T-helper 22 cell (primary cell): ENCODE results near the gene C10orf90.

Experiments
- DNase-seq: peaks from one replicate; pipeline ENCODE4 v3.0.0-alpha.2; 2020; ENCODE audit warnings: low read depth

The C10orf90 gene

DNA sequence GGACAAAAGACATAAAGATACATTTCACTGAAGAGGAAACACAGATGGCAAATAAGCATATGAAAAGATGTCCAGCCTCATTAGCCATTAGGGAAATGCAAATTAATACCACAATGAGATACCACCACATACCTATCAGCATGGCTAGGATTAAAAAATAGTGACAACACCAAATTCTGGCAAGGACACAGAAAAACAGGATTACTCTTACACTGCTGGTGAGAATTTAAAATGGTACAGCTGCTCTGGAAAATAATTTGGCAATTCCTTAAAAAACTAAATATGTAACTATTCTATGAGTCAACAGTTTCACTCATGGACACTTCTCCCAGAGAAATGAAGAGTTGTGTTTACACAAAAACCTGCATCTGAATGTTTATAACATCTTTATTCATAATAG, 121.1 kb downstream of the C10orf90 start:
- no peak for DNase-seq

DNA sequence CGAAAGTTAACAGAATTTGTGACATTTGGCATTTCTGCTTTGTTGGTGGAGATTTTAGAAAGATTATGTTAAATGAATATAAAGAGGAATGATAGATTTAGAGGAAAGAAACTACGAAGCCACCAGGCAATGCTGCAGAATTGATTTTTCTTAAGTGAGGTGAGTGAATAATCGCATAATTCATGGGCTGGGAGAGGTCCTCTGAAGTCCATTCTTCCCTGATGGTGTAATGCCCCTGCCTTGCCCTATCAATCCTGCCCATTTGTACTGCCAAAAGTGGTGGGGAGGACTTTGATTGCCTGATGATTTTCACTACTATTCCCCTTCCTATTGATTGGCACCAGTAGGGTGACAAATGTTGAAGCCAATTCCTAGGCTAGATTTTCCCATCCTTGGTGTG, 125.9 kb downstream of the C10orf90 start:
- DNase-seq = no peak

GRCh38 chr10:126538439-126539135, 131.9 kb downstream of the C10orf90 start:
- DNase-seq = no peak

DNA sequence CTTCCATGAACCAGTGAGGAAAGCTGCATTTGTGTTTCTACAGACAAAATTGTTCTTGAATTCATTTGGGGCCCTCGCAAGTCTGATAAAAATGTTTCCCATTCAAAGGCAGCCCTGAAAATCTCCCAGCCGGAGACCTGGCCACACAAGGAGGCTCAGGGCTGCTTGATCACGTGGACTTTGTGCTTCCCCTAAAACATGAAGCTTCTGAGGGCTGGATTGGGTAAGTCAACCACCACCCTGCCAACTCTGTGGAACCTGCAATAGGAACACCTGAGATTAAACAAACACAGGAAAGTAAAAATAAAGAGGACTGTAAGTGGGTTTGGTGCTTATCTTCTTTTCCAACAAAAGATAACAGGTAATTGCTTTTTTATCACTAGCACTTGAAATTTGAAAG, 133.8 kb downstream of the C10orf90 start:
- no peak for DNase-seq

DNA sequence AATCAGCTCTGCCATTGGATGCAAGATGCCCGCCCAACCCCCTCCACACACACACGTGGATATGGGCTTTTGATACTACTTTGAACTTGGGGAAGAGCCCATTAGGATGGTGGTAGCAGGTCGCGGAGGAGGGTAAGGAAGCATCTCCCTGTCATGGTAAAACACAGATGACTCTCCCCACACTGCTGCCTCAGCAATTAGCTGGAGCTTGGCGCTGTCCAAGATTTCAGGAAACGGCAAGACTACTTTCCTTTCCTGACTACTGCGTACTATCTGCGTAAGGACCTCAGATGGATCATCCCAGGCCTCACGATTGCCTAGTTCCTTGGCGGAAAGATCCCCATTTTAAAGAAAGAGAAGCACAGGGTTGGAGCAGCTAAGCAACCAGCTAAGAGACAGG, 134.3 kb downstream of the C10orf90 start:
- DNase-seq = no peak

GRCh38 chr10:126533644-126534043, 136.8 kb downstream of the C10orf90 start:
- no peak for DNase-seq

- DNase-seq = no peak
These were observed 142.1 kb downstream of the C10orf90 start for GRCh38 chr10:126528315-126528835.

DNA sequence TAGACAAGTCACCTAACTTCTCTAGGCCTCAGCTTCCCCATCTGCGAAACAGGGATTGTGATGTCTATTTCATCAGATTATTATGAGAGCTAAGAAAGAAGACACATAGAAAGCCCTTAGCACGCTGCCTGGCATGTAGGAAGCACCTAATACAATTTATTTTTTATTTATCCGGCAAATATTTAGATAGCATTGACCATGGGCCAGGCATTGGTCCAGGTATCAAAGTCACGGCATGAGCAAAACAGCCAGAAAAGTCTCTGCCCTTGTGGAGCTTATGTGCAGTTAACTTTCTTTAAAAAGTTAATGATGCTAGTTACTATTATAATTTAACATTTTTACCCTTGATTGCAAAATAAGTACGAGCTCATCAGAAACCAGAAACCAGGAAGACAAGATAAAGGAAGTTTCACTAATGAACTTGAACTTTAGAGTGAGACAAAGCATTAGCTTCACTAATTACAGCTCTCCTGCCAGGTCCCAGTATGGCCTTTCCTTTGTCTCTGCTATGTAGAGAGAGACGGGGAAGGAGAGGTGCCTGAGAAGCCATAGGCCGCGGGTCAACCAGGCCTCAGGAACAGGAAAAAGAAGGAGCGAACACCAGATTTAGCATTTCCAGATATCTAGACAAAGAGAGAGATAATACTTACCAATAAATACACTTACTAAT, 142.7 kb downstream of the C10orf90 start:
- no peak for DNase-seq

DNA sequence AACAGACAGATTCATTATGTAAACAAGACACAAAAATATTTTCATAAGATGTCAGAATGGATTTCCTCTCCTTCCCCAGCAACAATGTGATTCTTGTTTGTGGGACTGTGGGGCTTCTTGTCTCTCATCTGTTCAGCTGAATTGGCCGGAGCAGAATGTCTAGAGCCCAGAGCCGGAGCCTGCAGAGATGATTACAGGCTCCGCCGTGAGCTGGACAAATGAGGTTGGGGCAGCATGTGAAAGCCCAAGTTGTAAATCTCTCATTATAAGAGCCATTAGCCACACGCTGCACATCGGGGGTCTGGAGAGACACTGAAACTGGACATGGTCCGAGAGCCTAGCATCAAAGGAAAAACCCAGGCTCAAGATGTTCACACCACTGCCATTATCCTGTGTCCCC, 145.2 kb downstream of the C10orf90 start:
- DNase-seq = no peak

- no peak for DNase-seq
These were observed 146.0 kb downstream of the C10orf90 start for GRCh38 chr10:126524526-126524925.

DNA sequence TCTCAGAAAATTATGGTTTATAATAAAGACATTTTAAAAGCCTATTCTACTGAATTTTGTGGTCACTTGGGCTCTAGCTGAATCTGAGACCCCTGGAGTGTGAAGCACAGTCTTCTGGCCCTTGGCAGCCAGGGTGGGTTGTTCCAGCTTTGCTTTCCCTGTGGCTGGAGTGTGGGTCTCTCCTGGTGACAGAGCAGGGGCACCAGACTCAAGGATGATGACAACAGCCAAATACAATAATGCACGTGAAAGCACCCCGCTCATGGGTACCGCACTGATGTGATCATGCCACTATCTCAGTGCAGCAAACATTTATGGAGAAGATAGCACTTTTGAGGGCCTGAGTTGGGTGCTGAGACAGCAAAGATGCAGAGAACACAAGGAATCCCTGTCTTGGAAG, 147.4 kb downstream of the C10orf90 start:
- DNase-seq = no peak

DNA sequence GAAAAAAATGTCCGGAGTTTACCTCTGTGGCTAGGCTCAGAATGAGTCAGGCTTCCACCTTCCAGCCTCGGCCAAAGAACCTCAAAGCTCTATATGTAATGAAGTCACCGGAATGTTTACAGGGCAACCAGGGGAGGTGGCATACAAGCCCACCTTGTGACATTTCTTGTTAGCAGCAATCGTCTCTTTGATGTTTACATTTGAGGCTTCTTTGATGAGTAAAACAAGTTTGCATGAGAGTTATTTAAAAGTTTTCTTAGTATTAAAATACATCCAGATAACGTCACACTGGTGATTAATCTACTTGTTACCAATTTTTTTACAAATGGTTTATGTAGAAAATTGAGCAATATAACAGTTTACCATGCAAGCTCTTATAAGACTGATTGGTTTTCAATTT, 149.1 kb downstream of the C10orf90 start:
- no peak for DNase-seq

- no peak for DNase-seq
These were observed 149.7 kb downstream of the C10orf90 start for GRCh38 chr10:126520751-126521317.

- no peak for DNase-seq
These were observed 150.5 kb downstream of the C10orf90 start for GRCh38 chr10:126519992-126520391.

DNA sequence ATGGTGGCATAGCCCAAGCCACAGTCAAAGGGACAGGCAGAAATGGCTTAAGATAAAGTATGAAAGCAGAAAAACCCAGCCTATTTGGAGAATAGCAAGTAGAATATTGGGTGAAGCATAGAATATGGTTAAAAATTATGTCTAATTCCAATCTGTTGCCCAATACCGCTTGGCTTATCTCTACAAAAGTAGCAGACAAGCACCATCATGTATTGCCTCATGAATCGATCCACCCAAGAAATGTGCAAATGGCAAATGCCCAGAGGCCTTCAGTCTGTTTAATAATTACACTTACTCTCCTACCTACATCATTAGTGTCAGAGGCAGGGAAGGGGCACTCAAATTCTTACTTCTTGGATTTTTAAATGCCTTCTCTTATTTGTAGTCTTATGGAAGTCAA, 151.3 kb downstream of the C10orf90 start:
- DNase-seq = no peak

DNA sequence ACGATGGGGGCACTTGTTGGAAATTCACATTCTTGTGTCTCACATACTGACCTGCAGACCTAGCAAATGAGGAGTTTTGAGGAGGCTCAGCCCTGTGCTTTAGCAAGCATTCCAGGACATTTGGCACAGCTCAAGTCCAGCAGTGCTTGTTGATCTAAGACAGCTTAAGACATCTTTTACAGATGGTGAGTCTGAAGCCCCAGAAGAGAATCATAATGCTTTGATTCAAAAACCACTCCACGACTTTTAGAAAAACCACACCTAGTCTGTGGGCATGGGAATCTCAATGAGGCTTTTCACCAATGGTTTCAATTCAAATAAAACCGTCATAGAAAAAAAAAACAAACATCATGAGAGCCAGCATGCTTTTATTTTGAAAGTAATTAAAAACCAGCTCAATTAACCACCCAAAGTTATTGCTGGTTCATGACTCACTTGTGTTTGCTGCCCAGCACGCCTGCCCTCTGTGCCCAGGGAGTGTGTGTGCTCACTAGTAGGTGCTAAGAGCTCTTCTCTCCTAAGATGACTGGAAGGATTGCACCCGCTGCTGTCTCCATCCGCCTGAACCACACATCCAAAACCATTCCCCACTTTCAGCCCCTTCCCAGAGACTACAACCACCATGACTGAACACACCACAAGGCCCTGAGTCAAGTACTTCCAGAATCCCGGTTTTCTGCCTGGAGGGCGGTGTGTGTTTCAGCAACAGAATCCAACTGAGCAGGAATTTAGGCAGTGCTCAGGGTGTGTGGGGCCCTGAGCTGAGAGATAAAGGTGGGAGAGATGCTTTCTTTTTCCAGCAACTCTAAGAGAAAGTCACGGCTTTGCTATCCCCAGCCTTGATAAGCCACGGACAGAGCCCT, 152.0 kb downstream of the C10orf90 start:
- no peak for DNase-seq

- DNase-seq = no peak
These were observed 154.0 kb downstream of the C10orf90 start for GRCh38 chr10:126516515-126516914.

GRCh38 chr10:126511917-126512479, 158.5 kb downstream of the C10orf90 start:
- DNase-seq = no peak

DNA sequence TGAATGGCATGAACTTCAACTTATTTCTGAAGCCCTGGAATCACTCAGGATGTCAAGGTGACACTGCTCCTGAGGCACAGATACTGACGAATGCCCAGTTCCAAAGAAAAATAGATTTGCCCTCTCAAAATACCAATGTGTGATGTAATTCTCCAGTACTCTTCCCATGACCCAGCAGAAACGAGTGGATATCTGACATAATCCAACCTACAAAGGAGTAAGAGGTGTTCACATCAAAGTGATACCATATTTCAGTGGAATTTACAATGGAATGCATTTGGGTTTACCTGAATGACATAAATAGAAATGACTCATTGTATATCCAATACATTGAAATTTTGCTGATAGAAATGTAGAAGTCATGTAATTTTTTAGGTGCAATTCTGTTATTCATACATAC, 161.3 kb downstream of the C10orf90 start:
- no peak for DNase-seq

DNA sequence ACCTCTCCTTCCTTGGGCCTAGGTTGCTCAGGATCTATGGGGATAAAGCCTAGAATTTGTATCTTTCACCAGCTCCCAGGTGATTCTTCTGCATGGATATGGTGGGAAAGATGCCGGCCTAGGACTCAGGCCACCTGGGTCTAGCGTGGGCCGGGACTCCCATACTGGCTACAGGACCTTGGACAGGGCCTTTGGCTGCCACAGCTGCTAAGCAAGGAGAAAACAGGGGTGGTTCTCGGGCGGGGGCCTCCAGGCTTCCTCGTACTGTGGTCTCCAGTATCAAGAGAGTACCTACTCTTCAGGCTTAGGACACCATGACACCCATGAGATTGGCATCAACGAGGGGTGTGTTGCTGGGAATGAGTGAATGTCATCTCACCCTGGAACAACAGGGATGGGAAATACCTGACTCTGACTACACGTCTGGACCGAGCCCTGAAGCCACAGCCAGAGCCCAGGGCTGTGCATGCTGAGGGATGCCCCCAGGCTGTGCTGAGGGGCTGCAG, 161.9 kb downstream of the C10orf90 start:
- no peak for DNase-seq

GRCh38 chr10:126504761-126505112, 165.8 kb downstream of the C10orf90 start:
- no peak for DNase-seq
